GM18520 (cell line): Measurements from ENCODE around the gene MALSU1.
"Not testable (repeated sequence)": the region's sequence is repeated elsewhere in the genome, so short reads cannot be mapped to it uniquely, and the experiment has no call there.

Experiments
- ATAC-seq: cut with Tn5 transposase; IDR thresholded peaks from one replicate; pipeline ENCODE4 v1.9.1; 2021; ENCODE audit not compliant: unreplicated experiment

The MALSU1 gene

DNA sequence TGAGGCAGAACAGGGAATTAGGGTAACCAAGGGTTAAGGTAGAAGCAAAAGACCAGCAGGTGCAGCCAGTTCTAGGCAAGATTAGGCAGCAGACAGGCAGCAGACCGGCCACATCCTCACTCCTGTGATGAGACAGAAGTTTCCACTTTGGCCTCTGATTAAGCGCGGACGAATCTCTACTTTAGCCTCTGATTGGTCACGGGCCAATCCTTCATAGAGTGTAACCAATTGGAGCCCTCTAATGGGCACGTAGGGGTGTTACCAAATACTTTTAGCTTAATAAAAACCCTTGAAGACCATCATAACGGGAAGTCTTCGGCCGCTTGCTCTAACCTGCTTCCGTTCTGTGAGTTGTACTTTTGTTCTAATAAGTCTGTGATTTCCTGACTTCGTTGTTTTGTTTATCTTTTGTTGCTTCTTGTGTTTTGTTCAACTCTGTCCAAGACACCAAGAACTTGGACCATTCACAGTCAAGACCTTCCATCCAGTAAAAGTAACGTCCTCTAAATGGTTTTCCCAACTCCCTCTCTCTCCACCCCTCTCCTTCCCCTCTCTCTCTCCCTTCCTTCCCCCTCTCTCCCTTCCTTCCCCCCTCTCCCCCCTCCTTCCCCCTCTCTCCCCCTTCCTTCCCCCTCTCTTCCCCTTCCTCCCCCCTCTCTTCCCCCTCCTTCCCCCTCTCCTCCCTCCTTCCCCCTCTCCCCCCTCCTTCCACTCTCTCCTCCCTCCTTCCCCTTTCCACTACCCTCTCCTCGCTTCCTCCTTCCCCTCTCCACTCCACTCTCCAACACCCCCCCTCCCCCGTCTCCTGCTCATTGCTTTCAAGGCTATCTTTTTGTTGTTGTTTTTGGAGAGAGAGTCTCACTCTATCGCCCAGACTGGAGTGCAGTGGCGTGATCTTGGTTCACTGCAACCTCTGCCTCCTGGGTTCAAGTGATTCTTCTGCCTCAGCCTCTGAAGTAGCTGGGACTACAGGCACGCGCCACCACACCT lies 13.2 kb upstream of the MALSU1 start:
- no peak for ATAC-seq

GRCh38 chr7:23287612-23288011 lies 11.5 kb upstream of the MALSU1 start:
- no peak for ATAC-seq

GRCh38 chr7:23290993-23291392 lies 8.1 kb upstream of the MALSU1 start:
- no peak for ATAC-seq

DNA sequence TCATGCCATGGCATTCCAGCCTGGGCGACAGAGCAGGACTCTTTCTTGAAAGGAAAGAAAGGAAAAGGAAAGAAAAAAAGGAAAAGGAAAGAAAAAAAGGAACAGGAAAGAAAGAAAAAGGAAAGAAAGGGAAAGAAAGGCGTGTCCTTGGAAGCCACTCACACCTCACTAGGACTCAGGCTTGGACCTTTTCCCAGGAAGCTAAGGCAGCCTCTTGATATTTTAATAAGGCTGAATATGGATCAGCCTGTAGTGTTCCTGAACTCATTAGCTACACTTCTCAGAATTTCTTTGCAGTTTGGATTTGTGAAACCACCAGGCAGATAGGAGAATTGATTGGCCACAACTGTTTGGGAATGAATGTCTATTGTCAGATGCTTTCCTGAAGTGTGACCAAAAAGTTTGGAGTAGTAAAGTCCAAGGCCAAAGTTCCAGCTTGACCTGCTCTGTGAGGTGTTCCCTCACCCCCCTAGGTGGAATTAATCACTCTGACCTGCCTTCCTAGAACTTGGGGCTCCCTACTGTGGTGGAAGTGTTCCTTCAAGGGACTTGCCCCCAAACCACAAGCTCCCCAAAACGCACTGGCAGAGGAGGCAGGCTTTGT lies 7.1 kb upstream of the MALSU1 start:
- ATAC-seq = no peak

DNA sequence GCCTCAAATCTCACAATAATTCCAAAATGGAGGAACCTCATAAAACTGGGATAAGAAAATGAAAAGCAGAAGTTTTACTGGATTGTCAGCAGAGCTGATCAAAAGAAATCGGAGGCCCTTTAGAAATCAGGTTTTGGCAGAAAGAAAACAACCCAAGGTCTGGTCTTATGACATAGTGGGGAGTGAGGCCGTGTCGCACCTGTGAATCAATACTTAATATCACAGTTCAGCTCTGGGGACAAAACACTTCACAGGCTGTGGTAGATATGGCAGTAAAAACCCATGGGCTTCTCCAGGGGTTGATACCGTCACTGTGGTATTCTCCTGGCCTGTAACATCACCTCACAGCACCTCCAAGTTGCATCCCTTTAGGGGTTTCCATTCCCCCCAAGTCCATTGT lies 6.5 kb upstream of the MALSU1 start:
- no peak for ATAC-seq

DNA sequence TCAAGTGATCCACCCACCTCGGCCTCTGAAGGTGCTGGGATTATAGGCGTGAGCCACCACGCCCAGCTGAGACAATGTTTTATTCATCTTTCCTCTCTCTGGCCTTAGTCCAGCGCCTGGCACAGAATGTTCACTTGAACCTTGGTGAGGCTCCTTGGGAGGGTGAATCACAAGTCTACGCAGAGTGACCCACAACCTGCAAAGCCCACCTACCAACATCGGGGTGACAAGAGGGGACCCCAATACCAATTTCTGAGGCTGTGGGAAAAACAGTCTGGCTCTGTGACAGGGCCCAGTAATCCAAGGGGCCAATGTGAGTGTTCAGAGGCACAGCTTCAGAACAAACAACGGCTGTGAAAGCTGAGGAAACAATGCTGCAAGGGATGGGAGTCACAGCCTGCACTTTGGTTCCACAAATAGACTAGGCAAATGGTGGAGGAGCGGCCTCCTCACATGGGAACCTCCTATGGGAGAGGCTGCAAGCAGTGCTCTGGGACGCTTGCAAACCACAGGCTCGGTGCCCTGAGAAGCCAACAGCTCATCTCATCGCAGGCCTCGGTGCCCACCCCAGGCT lies 5.6 kb upstream of the MALSU1 start:
- no peak for ATAC-seq

DNA sequence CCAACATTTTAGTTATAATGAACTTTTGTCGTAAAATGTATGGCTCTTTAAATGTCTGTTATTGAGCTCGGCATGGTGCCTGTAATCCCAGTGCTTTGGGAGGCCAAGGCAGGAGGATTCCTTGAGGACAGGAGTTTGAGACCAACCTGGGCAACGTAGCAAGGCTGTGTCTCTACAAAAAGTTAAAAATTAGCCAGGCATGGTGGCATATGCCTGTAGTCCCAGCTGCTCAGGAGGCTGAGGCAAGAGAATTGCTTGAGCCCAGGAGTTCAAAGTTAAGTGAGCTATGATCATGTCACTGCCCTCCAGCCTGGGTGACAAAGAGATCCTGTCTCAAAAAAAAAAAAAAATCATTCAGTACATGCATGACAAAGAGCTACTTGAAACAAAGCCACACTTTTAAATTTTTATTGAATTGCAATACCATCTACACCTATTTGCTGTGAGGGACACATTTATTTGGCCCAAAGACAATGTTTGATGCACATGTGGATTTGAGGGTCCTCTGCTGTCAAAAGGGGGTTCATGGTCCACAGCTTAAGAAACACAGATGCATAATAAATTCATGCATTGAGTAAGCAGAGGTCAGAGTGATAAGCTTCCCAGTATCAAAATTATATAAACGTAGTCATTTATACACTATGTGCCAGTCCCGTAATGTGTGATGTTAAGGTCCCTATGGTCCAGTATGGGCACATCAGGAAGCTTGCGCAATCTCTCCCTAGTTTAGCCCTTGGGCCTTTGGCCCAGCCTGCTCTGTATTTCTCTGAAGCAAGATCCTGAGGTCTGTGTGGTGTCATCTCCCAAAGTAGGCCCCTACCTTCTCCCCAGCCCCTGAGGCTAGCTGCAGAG lies 4.4 kb upstream of the MALSU1 start:
- ATAC-seq = no peak

DNA sequence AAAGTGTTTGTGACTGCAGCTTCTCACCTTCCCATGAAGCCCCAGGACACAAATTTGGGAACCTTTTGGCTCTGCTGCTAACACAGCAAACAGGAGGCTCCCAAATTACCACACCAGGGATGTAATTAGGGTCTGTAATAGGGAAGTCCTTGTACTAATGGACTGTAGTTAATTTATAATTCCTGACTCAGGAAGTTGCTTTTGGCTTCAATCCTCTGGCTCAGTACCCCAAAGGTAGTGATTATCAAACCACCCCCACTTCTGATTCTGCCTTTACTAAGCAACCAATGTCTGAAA lies 3.8 kb upstream of the MALSU1 start:
- ATAC-seq = no peak

DNA sequence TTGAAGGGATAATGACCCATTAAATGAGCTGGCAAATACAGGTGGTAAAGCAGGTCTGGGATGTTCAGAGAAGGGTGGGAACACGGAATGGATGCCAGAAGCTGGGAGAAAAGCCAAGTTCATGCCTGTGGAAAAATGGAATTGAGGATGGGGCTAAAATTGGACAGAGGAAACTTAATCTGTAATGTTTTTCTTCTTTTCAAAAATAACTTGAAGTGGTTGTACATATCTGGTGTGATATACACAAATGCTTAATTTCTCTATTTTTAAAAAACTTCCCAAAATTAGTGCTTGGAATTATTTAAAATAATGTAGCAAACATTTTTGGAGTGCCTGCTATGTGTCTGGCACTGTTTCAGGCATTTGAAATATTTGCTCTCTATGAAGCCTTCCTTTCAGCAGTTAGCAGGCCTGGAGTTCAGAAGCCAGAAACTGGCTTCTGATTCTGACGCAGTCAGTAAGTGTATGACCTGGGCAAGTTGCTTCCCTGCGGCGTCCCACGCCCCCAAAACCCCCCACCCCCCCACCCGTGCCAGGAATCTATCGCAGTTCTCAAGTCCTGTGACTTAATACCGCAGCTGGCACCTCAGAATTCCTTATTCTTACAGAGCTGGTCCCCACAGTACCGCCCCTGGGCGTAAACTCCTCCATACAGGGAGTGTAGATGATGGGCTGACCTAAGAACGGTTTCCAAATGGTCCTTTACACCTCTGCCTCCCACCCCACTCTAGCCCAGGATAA lies 828 bp upstream of the MALSU1 start:
- no peak for ATAC-seq

DNA sequence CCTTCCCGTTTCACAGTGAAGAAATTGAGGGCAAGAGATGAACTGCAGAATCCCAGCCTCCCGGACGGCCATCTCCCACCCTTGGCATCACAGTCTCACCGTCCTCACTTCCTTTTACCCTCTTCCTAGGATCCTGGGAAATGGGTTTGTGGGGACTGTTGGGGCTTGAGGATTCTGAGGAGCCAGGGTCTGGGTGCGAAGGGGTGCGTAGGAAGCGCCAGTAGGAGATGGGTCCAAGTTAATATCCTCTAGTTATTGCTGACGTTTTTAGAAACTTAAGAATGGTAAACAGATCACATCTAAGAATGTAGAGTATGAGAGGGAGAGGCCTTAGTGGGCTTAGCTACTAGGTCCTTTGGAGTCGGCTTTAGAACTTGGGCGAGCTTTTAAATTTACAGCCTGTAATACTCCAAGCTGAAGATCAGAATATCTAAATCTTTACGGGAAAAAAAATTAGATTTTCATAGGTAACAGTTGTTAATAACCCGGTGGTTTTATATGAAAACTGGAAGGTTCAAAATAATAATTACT lies 696 bp downstream of the MALSU1 start:
- no peak for ATAC-seq

DNA sequence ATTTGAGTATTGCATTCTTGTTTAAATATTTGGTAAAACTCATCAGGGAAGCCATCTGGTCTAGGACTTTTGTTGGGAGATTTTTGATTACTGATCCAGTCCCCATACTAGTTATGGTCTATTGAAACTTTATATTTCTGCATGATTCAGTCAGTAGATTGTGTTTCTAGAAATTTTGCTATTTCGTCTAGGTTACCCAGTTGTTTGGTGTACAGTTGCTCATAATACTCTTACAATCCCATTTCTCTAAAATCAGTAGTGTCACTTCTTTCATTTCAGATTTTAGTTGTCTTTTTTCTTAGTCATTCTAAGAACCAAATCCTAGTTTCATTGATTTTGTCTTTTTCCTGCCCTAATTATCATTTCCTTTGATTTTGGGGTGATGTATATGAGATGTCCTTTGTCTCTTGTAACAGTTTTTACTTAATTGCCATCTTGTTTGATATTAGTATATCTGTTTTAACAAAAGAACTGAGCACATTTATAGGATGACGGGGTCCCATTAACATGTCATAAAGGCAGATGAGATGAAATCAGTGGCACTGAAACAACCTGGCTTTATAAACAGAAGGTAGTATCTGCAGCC lies 7.9 kb downstream of the MALSU1 start:
- no peak for ATAC-seq

DNA sequence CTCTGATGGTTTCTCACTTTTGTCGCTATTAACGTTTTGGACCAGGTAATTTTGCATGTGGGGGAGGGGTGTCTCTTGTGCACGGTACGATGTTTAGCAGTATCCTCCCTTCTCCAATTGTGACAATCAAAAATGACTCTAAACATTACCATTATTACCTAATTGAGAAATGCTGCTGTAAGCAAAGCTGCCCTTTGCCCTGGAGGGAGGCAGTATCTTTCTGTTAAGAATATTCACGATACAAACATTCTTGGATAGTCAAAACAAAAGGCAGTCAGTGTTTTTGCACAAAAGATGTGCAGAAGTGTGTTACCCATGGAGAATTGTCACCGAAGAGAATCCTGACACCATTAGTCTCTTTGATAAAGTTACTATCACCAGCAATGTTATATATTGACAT lies 9.6 kb downstream of the MALSU1 start:
- no peak for ATAC-seq

- ATAC-seq = not testable (repeated sequence)
These were observed 13.0 kb downstream of the MALSU1 start for GRCh38 chr7:23312141-23312540.

DNA sequence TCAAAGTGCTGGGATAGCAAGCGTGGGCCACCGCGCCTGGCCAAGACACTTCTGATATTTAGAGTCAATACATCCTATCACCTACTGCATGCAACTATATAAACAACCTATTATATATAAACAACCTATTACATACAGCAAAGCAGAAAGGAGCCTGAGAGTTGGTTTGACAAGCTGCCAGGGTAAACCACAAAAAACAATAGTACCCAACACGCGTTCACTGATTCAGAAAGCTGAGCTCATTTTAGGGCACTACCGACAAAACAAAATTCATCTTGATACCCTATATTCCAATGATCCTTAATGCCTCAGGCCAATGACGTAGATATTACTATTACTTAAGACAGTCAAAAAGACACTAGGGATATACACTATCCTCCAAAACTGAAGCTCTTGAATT lies 16.2 kb downstream of the MALSU1 start:
- no peak for ATAC-seq

GRCh38 chr7:23331132-23331531 lies 32.0 kb downstream of the MALSU1 start:
- ATAC-seq = no peak

- no peak for ATAC-seq
These were observed 33.1 kb downstream of the MALSU1 start for GRCh38 chr7:23332193-23332592.

- ATAC-seq = no peak
These were observed 33.9 kb downstream of the MALSU1 start for GRCh38 chr7:23332910-23333612.

DNA sequence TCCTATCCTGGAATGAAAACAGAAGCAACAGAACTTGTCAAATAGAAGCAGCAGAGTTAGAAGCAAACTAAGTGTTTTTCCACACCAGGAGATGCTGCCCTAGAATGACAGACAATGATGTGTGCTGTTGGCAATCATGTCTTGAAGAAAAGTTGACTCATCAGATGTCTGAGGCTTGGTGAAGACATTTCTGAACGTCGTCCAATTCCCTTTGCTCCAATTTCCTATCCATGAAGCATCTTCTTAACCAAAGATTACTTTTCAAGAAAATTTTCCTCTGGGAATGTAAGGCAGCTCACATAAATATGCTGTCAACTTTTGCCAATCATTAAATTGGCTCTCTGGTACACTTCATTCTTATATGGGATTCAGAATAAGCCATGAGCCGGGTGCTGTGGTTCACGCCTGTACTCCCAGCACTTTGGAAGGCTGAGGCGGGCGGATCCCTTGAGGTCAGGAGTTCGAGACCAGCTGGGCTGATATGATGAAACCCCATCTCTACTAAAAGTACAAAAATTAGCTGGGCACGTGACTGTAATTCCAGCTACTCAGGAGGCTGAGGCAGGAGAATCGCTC lies 34.6 kb downstream of the MALSU1 start:
- no peak for ATAC-seq

DNA sequence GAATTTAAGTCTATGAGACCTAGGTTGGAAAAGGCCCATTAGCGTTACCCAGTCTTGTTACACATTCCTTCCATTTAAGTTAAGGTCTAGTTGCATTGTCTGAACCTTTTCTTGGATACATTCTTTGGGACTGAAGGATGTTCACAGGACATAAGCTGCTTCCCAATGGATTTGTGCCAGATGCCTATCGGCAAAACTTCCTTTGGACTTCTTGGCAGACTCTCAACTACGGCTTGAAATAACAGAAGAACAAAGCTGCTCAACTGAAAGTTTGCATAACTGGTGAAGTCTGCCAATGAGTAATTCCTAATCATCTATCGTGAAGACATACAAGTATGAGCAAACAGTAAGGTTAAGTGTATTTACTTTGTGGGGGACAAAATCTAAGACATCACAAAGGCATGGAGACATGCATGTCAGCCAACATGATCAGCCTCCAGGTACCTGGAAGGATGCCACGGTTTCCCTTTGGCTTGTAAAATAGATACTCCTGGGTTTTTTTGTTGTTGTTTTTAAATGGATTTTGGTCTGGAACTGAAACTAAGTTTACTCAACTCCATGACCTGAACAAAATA lies 35.4 kb downstream of the MALSU1 start:
- no peak for ATAC-seq
